SH-SY5Y (cell line): ENCODE data around the gene ZNF410.

Source experiments
- GATA2 ChIP-seq: IDR thresholded peaks from 2 replicates; pipeline ENCODE4 v1.6.1; 2011; ENCODE audit warnings: mild to moderate bottlenecking, low read depth, low read length
- GATA3 ChIP-seq: IDR thresholded peaks from 2 replicates; pipeline ENCODE4 v1.6.1; 2011; ENCODE audit warnings: low read depth, mild to moderate bottlenecking, low read length, moderate library complexity

GRCh38 chr14:73863209-73863608, 23.4 kb upstream of the ZNF410 start:
- TF ChIP-seq GATA2 (no peak), GATA3 (no peak)
